Liver (tissue), 9 donors: ENCODE results near the gene HSPA1B. TPM values are rescaled to one million over a fixed set of nuclear protein-coding genes. Genes with fewer than 3 reads are reported as not detected.
"Not testable (repeated sequence)": the region's sequence is repeated elsewhere in the genome, so short reads cannot be mapped to it uniquely, and the experiment has no call there.

ENCODE experiments used
- DNase-seq: peaks from one replicate; pipeline ENCODE4 v3.0.0-alpha.2; 2017; ENCODE audit warnings: low spot score
- H3K27ac ChIP-seq, 2 donors: one replicate each; pipeline ENCODE4 v1.7.0; 2013; ENCODE audit warnings: inconsistent platforms in 2 of 2, low read length in 2 of 2, control low read depth in 1 of 2, low read depth in 1 of 2, mild to moderate bottlenecking in 1 of 2
- H3K27me3 ChIP-seq, 4 donors: one replicate each; pipeline versions ENCODE4 v1.6.1 to v1.7.0; 2013; ENCODE audit warnings: low read length in 3 of 4, inconsistent platforms in 1 of 4, mild to moderate bottlenecking in 1 of 4, moderate library complexity in 1 of 4; ENCODE audit not compliant: control insufficient read depth in 4 of 4, insufficient read depth in 4 of 4
- H3K36me3 ChIP-seq, 4 donors: one replicate each; pipeline versions ENCODE4 v1.6.1 to v1.7.0; 2013; ENCODE audit warnings: low read length in 3 of 4, mild to moderate bottlenecking in 3 of 4, low read depth in 1 of 4, moderate library complexity in 1 of 4; ENCODE audit not compliant: control insufficient read depth in 4 of 4, insufficient read depth in 3 of 4
- H3K4me1 ChIP-seq, 4 donors: one replicate each; pipeline versions ENCODE4 v1.6.1 to v1.7.0; 2013; ENCODE audit warnings: low read length in 3 of 4, mild to moderate bottlenecking in 3 of 4, moderate library complexity in 1 of 4; ENCODE audit not compliant: control insufficient read depth in 4 of 4, insufficient read depth in 4 of 4
- H3K4me3 ChIP-seq, 3 donors: one replicate each; pipeline versions ENCODE4 v1.6.1 to v1.7.0; 2013; ENCODE audit warnings: low read length in 3 of 3, control low read depth in 1 of 3, low read depth in 1 of 3, mild to moderate bottlenecking in 1 of 3
- H3K9ac ChIP-seq, 2 donors: one replicate each; pipeline ENCODE4 v1.7.0; 2013; ENCODE audit warnings: low read length in 2 of 2, mild to moderate bottlenecking in 2 of 2, moderate library complexity in 2 of 2, control low read depth in 1 of 2, low read depth in 1 of 2
- H3K9me3 ChIP-seq, 4 donors: one replicate each; pipeline versions ENCODE4 v1.6.1 to v1.7.0; 2013; ENCODE audit warnings: low read length in 3 of 4; ENCODE audit not compliant: control insufficient read depth in 4 of 4
- ATF3 ChIP-seq: IDR thresholded peaks from 2 replicates; pipeline ENCODE4 v1.6.1; 2016; ENCODE audit warnings: antibody characterized with exemption
- CTCF ChIP-seq: fragments of 150-350 bp; IDR thresholded peaks from 2 replicates; pipeline ENCODE4 v1.5.1; 2017; ENCODE audit warnings: improper control_type of control experiment, low read depth, low read length; ENCODE audit not compliant: missing input control
- EGR1 ChIP-seq, 2 donors: IDR thresholded peaks; 2 replicates each; pipeline ENCODE4 v1.6.1; 2016 to 2018; ENCODE audit warnings: antibody characterized with exemption in 2 of 2, low read depth in 2 of 2
- FOXA1 ChIP-seq: IDR thresholded peaks from 2 replicates; pipeline ENCODE4 v1.6.1; 2016; ENCODE audit warnings: antibody characterized with exemption
- FOXA2 ChIP-seq: IDR thresholded peaks from 2 replicates; pipeline ENCODE4 v1.6.1; 2016; ENCODE audit warnings: antibody characterized with exemption
- GABPA ChIP-seq, 2 donors: IDR thresholded peaks in 1 of 2; conservative IDR thresholded peaks in 1 of 2; 2 replicates each; pipeline ENCODE4 v1.6.1; 2016; ENCODE audit warnings: antibody characterized with exemption in 2 of 2, mild to moderate bottlenecking in 1 of 2, moderate library complexity in 1 of 2
- HNF4G ChIP-seq: IDR thresholded peaks from 2 replicates; pipeline ENCODE4 v1.6.1; 2016; ENCODE audit warnings: antibody characterized with exemption
- JUND ChIP-seq, 2 donors: IDR thresholded peaks; 2 replicates each; pipeline ENCODE4 v1.6.1; 2016; ENCODE audit warnings: antibody characterized with exemption in 2 of 2
- MAX ChIP-seq: IDR thresholded peaks from 2 replicates; pipeline ENCODE4 v1.6.1; 2016; ENCODE audit warnings: antibody characterized with exemption
- NR2F2 ChIP-seq: IDR thresholded peaks from 2 replicates; pipeline ENCODE4 v1.6.1; 2016; ENCODE audit warnings: antibody characterized with exemption
- RAD21 ChIP-seq, 2 donors: IDR thresholded peaks; 2 replicates each; pipeline ENCODE4 v1.6.1; 2016; ENCODE audit warnings: antibody characterized with exemption in 2 of 2, mild to moderate bottlenecking in 2 of 2
- REST ChIP-seq: IDR thresholded peaks from 2 replicates; pipeline ENCODE4 v1.6.1; 2016; ENCODE audit warnings: antibody characterized with exemption, mild to moderate bottlenecking
- RXRA ChIP-seq, 2 donors: IDR thresholded peaks; 2 replicates each; pipeline ENCODE4 v1.6.1; 2017 to 2018; ENCODE audit warnings: antibody characterized with exemption in 2 of 2, mild to moderate bottlenecking in 1 of 2
- SP1 ChIP-seq: IDR thresholded peaks from 2 replicates; pipeline ENCODE4 v1.6.1; 2018; ENCODE audit warnings: antibody characterized with exemption, mild to moderate bottlenecking
- TAF1 ChIP-seq: conservative IDR thresholded peaks from 2 replicates; pipeline ENCODE4 v1.6.1; 2016; ENCODE audit warnings: antibody characterized with exemption, mild to moderate bottlenecking
- YY1 ChIP-seq: IDR thresholded peaks from 2 replicates; pipeline ENCODE4 v1.6.1; 2016; ENCODE audit warnings: antibody characterized with exemption, mild to moderate bottlenecking
- ZBTB33 ChIP-seq: IDR thresholded peaks from 2 replicates; pipeline ENCODE4 v1.6.1; 2016; ENCODE audit warnings: antibody characterized with exemption
- WGBS: extraction: QIAGEN DNeasy Blood & Tissue Kit; methylation state at CpG from one replicate; pipeline ENCODE4 v1.1.7; 2013; 5-methylcytosine and 5-hydroxymethylcytosine counted together
- polyA plus RNA-seq, 2 donors: library from polyadenylated mRNA; stranded (reverse) in 1 of 2; unstranded in 1 of 2; fragments of 200-250 nt in 1 of 2; fragments of >200 nt in 1 of 2; fragmentation: Nextera tagmentation in 1 of 2; extraction: Ambion mirVana in 1 of 2; gene quantifications; one replicate each; pipeline versions ENCODE4 v1.2.1 to v1.2.3, GENCODE V29; 2013 to 2015
- total RNA-seq, 2 donors: library from RNA; depleted of rRNA; stranded (reverse); fragments of >200 nt; gene quantifications; one replicate each; pipeline ENCODE4 v1.2.3, GENCODE V29; 2014
- donor health status: healthy.
- donor health status: healthy.
- donor health status: healthy.
- donor health status: healthy.
- donor health status: healthy.

HSPA1B gene
- total and polyA plus RNA-seq, 4 donors = 9.5 to 165 (median 43.9) TPM

GRCh38 chr6:31792761-31793171 lies 34.8 kb upstream of the HSPA1B start:
- no peak for DNase-seq
- H3K9me3 ChIP-seq = no peaks in the 10 kb centered on the region
- WGBS = 94% methylated on average over 12 of the region's 12 CpGs
- no peak overlapping the region for H3K4me3 ChIP-seq
- peaks cover 0 to 16% (median 7%) of the 10 kb centered on the region in 4 donors for H3K36me3 ChIP-seq
- no peak overlapping the region for H3K27ac ChIP-seq
- no peak for TF ChIP-seq TAF1
- no peak for TF ChIP-seq RAD21 (IDR thresholded peaks at IDR 0.05)
- TF ChIP-seq NR2F2 = no peak
- TF ChIP-seq CTCF = no peak
- no peak for TF ChIP-seq YY1
- no peak for TF ChIP-seq MAX
- no peak for TF ChIP-seq EGR1 (IDR thresholded peaks at IDR 0.05; ENCODE audit: low read depth in 2 of 2)
- no peak for TF ChIP-seq ZBTB33
- TF ChIP-seq ATF3 = no peak
- TF ChIP-seq GABPA (IDR thresholded peaks at IDR 0.05 in 1 of 2, conservative IDR thresholded peaks at IDR 0.05 in 1 of 2) = no peak
- H3K4me1 ChIP-seq = peaks cover 0 to 10% (median 6%) of the 10 kb centered on the region in 4 donors
- no peak overlapping the region for H3K9ac ChIP-seq
- H3K27me3 ChIP-seq = no peaks in the 10 kb centered on the region

GRCh38 chr6:31793927-31794245 lies 33.7 kb upstream of the HSPA1B start:
- DNase-seq, H3K27me3 ChIP-seq, H3K9me3 ChIP-seq, H3K27ac ChIP-seq, H3K4me3 ChIP-seq, H3K4me1 ChIP-seq, H3K9ac ChIP-seq: not testable (repeated sequence)
- peaks cover 0 to 16% (median 7%) of the 10 kb centered on the region in 4 donors for H3K36me3 ChIP-seq
- WGBS = 95% methylated on average over 6 of the region's 6 CpGs

GRCh38 chr6:31794294-31794865 lies 33.2 kb upstream of the HSPA1B start:
- TF ChIP-seq ATF3 = no peak
- no peak for TF ChIP-seq MAX
- no peak for TF ChIP-seq FOXA2
- TF ChIP-seq REST = no peak
- TF ChIP-seq HNF4G = no peak
- no peak for TF ChIP-seq FOXA1
- no peak for TF ChIP-seq SP1
- no peak for TF ChIP-seq EGR1 (IDR thresholded peaks at IDR 0.05; ENCODE audit: low read depth in 2 of 2)
- no peak for TF ChIP-seq TAF1
- no peak for TF ChIP-seq RXRA (IDR thresholded peaks at IDR 0.05)
- TF ChIP-seq JUND (IDR thresholded peaks at IDR 0.05) = no peak
- no peak for TF ChIP-seq NR2F2
- H3K27me3 ChIP-seq = no peaks in the 10 kb centered on the region
- DNase-seq = no peak
- peaks cover 0 to 10% (median 6%) of the 10 kb centered on the region in 4 donors for H3K4me1 ChIP-seq
- peak overlapping the region; percentile 95 to 98 (median 96) for H3K4me3 ChIP-seq
- peak overlapping the region; percentile 92 to 94 for H3K27ac ChIP-seq
- WGBS = 38% methylated on average over 7 of the region's 7 CpGs
- H3K9ac ChIP-seq = peak overlapping the region; percentile 93 to 99
- H3K9me3 ChIP-seq = no peaks in the 10 kb centered on the region
- H3K36me3 ChIP-seq = peaks cover 0 to 14% (median 7%) of the 10 kb centered on the region in 4 donors
